Activated T-helper 17 cell treated with anti-CD3 and anti-CD28 coated beads, Interleukin-2, amount 50 U/mL, for 72 hours (primary cell): ENCODE data around the gene CCNQ. TPM values are rescaled to one million over a fixed set of nuclear protein-coding genes. Genes with fewer than 3 reads are reported as not detected.

Experiments used
- ATAC-seq: fragments of 150-1000 bp; cut with Tn5 transposase; replicated peaks from 2 replicates; pipeline ENCODE4 v1.10.0; 2021; ENCODE audit warnings: mild to moderate bottlenecking, moderate library complexity
- H3K27ac Mint-ChIP-seq: one replicate; pipeline ENCODE4 v1.8.0; 2022; ENCODE audit warnings: mixed read lengths
- H3K27me3 Mint-ChIP-seq: one replicate; pipeline ENCODE4 v1.8.0; 2022; ENCODE audit warnings: mixed read lengths
- H3K36me3 Mint-ChIP-seq: one replicate; pipeline ENCODE4 v1.8.0; 2022; ENCODE audit warnings: low read depth, mild to moderate bottlenecking, mixed read lengths
- H3K4me1 Mint-ChIP-seq: one replicate; pipeline ENCODE4 v1.8.0; 2022; ENCODE audit warnings: mixed read lengths
- H3K4me3 Mint-ChIP-seq: one replicate; pipeline ENCODE4 v1.8.0; 2022; ENCODE audit warnings: mild to moderate bottlenecking, mixed read lengths
- H3K9me3 Mint-ChIP-seq: one replicate; pipeline ENCODE4 v1.8.0; 2022; ENCODE audit warnings: mixed read lengths
- total RNA-seq, 2 donors: library from RNA; stranded (reverse); gene quantifications; one replicate each; pipeline ENCODE4 v1.2.3, GENCODE V29; 2022

The CCNQ gene
- total RNA-seq, result 10 to 100 TPM in 1 of 2 donors, 1 to 10 TPM in 1; 9.1 to 26.4 TPM

- H3K27me3 Mint-ChIP-seq, result no peaks in the 10 kb centered on the region
- no peaks in the 10 kb centered on the region for H3K9me3 Mint-ChIP-seq
- peaks cover 12% of the 10 kb centered on the region for H3K4me1 Mint-ChIP-seq
- H3K36me3 Mint-ChIP-seq, result peaks cover 24% of the 10 kb centered on the region
- ATAC-seq, result peak; percentile 48
- peak within 1 kb of the TSS; percentile 84 for H3K27ac Mint-ChIP-seq
- H3K4me3 Mint-ChIP-seq, result peak within 1 kb of the TSS; percentile 93
Measured at GRCh38 chrX:153598541-153599191, at the start of gene CCNQ. CCNQ (minus strand) TSS chrX:153599139; CDS start chrX:153599073, 66 bp downstream.

- Mint-ChIP-seq H3K27me3 (peaks cover 7% of the 10 kb centered on the region), H3K4me3 (no peak overlapping the region), H3K9me3 (no peaks in the 10 kb centered on the region), H3K4me1 (no peaks in the 10 kb centered on the region), H3K27ac (no peak overlapping the region), H3K36me3 (no peaks in the 10 kb centered on the region)
- no peak for ATAC-seq
Measured at GRCh38 chrX:153647461-153648357, 48.8 kb upstream of the CCNQ start.

GRCh38 chrX:153646620-153647373 is 47.9 kb upstream of the CCNQ start, which contains the start of gene DUSP9:
DUSP9 (plus strand) TSS chrX:153647203; CDS start chrX:153647954, 751 bp downstream.
- no peak within 1 kb of the TSS for H3K27ac Mint-ChIP-seq
- H3K36me3 Mint-ChIP-seq, result no peaks in the 10 kb centered on the region
- H3K4me1 Mint-ChIP-seq, result no peaks in the 10 kb centered on the region
- H3K4me3 Mint-ChIP-seq, result no peak within 1 kb of the TSS
- peaks cover 9% of the 10 kb centered on the region for H3K27me3 Mint-ChIP-seq
- H3K9me3 Mint-ChIP-seq, result no peaks in the 10 kb centered on the region
- ATAC-seq, result peak; percentile 38

- Mint-ChIP-seq H3K27ac (no peak overlapping the region), H3K27me3 (peaks cover 13% of the 10 kb centered on the region), H3K36me3 (no peaks in the 10 kb centered on the region), H3K4me1 (no peaks in the 10 kb centered on the region), H3K4me3 (no peak overlapping the region), H3K9me3 (no peaks in the 10 kb centered on the region)
- no peak for ATAC-seq
Measured at GRCh38 chrX:153645921-153646488, 47.1 kb upstream of the CCNQ start.

- Mint-ChIP-seq H3K4me1 (no peaks in the 10 kb centered on the region), H3K27ac (no peak overlapping the region), H3K4me3 (no peak overlapping the region), H3K27me3 (peaks cover 13% of the 10 kb centered on the region), H3K9me3 (no peaks in the 10 kb centered on the region), H3K36me3 (no peaks in the 10 kb centered on the region)
- ATAC-seq, result no peak
Measured at GRCh38 chrX:153645151-153645550, 46.2 kb upstream of the CCNQ start.

GRCh38 chrX:153644356-153645125 is 45.6 kb upstream of the CCNQ start:
- Mint-ChIP-seq H3K4me1 (no peaks in the 10 kb centered on the region), H3K9me3 (no peaks in the 10 kb centered on the region), H3K27ac (no peak overlapping the region), H3K4me3 (no peak overlapping the region), H3K36me3 (no peaks in the 10 kb centered on the region), H3K27me3 (peaks cover 13% of the 10 kb centered on the region)
- ATAC-seq, result no peak

GRCh38 chrX:153643431-153644351 is 44.8 kb upstream of the CCNQ start:
- Mint-ChIP-seq H3K27ac (no peak overlapping the region), H3K36me3 (no peaks in the 10 kb centered on the region), H3K4me3 (peak overlapping the region; percentile 52), H3K9me3 (no peaks in the 10 kb centered on the region), H3K4me1 (no peaks in the 10 kb centered on the region), H3K27me3 (peaks cover 13% of the 10 kb centered on the region)
- ATAC-seq, result no peak

GRCh38 chrX:153642655-153643430 is 43.9 kb upstream of the CCNQ start:
- Mint-ChIP-seq H3K4me3 (peak overlapping the region; percentile 52), H3K9me3 (no peaks in the 10 kb centered on the region), H3K27me3 (peaks cover 13% of the 10 kb centered on the region), H3K27ac (no peak overlapping the region), H3K36me3 (no peaks in the 10 kb centered on the region), H3K4me1 (no peaks in the 10 kb centered on the region)
- ATAC-seq, result no peak

- peaks cover 13% of the 10 kb centered on the region for H3K27me3 Mint-ChIP-seq
- H3K4me1 Mint-ChIP-seq, result no peaks in the 10 kb centered on the region
- H3K9me3 Mint-ChIP-seq, result no peaks in the 10 kb centered on the region
- no peak overlapping the region for H3K27ac Mint-ChIP-seq
- no peaks in the 10 kb centered on the region for H3K36me3 Mint-ChIP-seq
- ATAC-seq, result no peak
- peak overlapping the region; percentile 52 for H3K4me3 Mint-ChIP-seq
Measured at GRCh38 chrX:153642051-153642654, 43.2 kb upstream of the CCNQ start.

GRCh38 chrX:153641627-153642026 is 42.7 kb upstream of the CCNQ start:
- ATAC-seq, result no peak
- Mint-ChIP-seq H3K9me3 (no peaks in the 10 kb centered on the region), H3K27me3 (peaks cover 13% of the 10 kb centered on the region), H3K4me3 (peak overlapping the region; percentile 12), H3K4me1 (no peaks in the 10 kb centered on the region), H3K27ac (no peak overlapping the region), H3K36me3 (no peaks in the 10 kb centered on the region)

- no peaks in the 10 kb centered on the region for H3K4me1 Mint-ChIP-seq
- H3K27ac Mint-ChIP-seq, result no peak overlapping the region
- ATAC-seq, result no peak
- peak overlapping the region; percentile 12 for H3K4me3 Mint-ChIP-seq
- peaks cover 10% of the 10 kb centered on the region for H3K27me3 Mint-ChIP-seq
- no peaks in the 10 kb centered on the region for H3K36me3 Mint-ChIP-seq
- no peaks in the 10 kb centered on the region for H3K9me3 Mint-ChIP-seq
Measured at GRCh38 chrX:153640736-153641575, 42.0 kb upstream of the CCNQ start.
